Measurements from ENCODE around the gene XYLT1. TPM values are rescaled to one million over a fixed set of nuclear protein-coding genes. Genes with fewer than 3 reads are reported as not detected.

The XYLT1 gene
- total and polyA plus RNA-seq, 2 of the 8 experiments (the other 6 are each of a cell fraction or from before 2014, with no cell fraction given), result 6.6 to 25.4 TPM

GRCh38 chr16:17061326-17061725 lies 409.4 kb downstream of the XYLT1 start:
- no peak for TF ChIP-seq SAP30 (IDR thresholded peaks at IDR 0.05; ENCODE audit: insufficient read depth, insufficient replicate concordance, low read length)
- TF ChIP-seq MAFK (IDR thresholded peaks at IDR 0.05; ENCODE audit: low read depth, low read length), result no peak
- no peak for TF ChIP-seq JUND (IDR thresholded peaks at IDR 0.05; ENCODE audit: low read length)
- no peak for TF ChIP-seq SRF (IDR thresholded peaks at IDR 0.05; ENCODE audit: low read depth, low read length)
- TF ChIP-seq SP2 (IDR thresholded peaks at IDR 0.05; ENCODE audit: low read length), result no peak
- TF ChIP-seq POLR2AphosphoS5 (IDR thresholded peaks at IDR 0.05; ENCODE audit: low read depth, low read length), result no peak
- TF ChIP-seq FOSL1 (IDR thresholded peaks at IDR 0.05; ENCODE audit: insufficient read depth, low read depth, low read length), result no peak
- no peak for TF ChIP-seq YY1 (IDR thresholded peaks at IDR 0.05; ENCODE audit: low read depth, low read length)
- TF ChIP-seq SIX5 (IDR thresholded peaks at IDR 0.05; ENCODE audit: low read depth, low read length), result no peak
- TF ChIP-seq CEBPB (IDR thresholded peaks at IDR 0.05; ENCODE audit: low read depth, low read length), result no peak
- no peak for TF ChIP-seq NRF1 (IDR thresholded peaks at IDR 0.05; ENCODE audit: low read depth, low read length)
- TF ChIP-seq EZH2 (IDR thresholded peaks at IDR 0.05; ENCODE audit: low read depth, low read length, severe bottlenecking), result no peak
- TF ChIP-seq HDAC2 (IDR thresholded peaks at IDR 0.05; ENCODE audit: borderline replicate concordance in 1 of 2, low read depth in 2 of 2, low read length in 2 of 2), result no peak
- TF ChIP-seq HDAC6 (IDR thresholded peaks at IDR 0.05; ENCODE audit: low read depth, low read length), result no peak
- no peak for TF ChIP-seq CTBP2 (IDR thresholded peaks at IDR 0.05; ENCODE audit: borderline replicate concordance, insufficient read depth, insufficient read length, low read length)
- H3K9me3 ChIP-seq (ENCODE audit: insufficient read depth in 2 of 2, low read depth in 1 of 2, low read length in 1 of 2), result no peaks in the 10 kb centered on the region
- H2BK120ac ChIP-seq (replicated peaks; ENCODE audit: low read depth, low read length), result no peak overlapping the region
- no peak for FAIRE-seq
- H3K27ac ChIP-seq (ENCODE audit: low read depth, low read length), result no peak overlapping the region
- H2BK20ac ChIP-seq (ENCODE audit: low read length), result no peak overlapping the region
- H3K9ac ChIP-seq (replicated peaks in 1 of 4; ENCODE audit: extremely low read depth in 1 of 4, low read depth in 3 of 4, low read length in 3 of 4), result no peak overlapping the region
- H4K5ac ChIP-seq (ENCODE audit: insufficient read length, low read depth, low read length), result no peak overlapping the region
- H2AFZ ChIP-seq (ENCODE audit: low read length), result no peak overlapping the region
- H3K27me3 ChIP-seq (replicated peaks in 1 of 4; ENCODE audit: control insufficient read depth in 3 of 4, extremely low read depth in 1 of 4, insufficient read depth in 3 of 4, low read length in 3 of 4), result no peaks in the 10 kb centered on the region
- no peak overlapping the region for H3K18ac ChIP-seq (ENCODE audit: extremely low read depth, low read length)
- no peaks in the 10 kb centered on the region for H3K36me3 ChIP-seq (ENCODE audit: control insufficient read depth in 2 of 4, insufficient read depth in 4 of 4, low read length in 3 of 4)
- no peak for DNase-seq (ENCODE audit: low read depth in 1 of 2, low spot score in 2 of 2)
- no peak overlapping the region for H2BK5ac ChIP-seq (ENCODE audit: low read depth, low read length)
- H3K4me1 ChIP-seq (replicated peaks in 1 of 4; ENCODE audit: control insufficient read depth in 3 of 4, insufficient read depth in 4 of 4, low read length in 3 of 4), result no peaks in the 10 kb centered on the region; a peak in 1 of 7 replicates
- H2BK15ac ChIP-seq (ENCODE audit: low read length), result no peak overlapping the region
- H3K23ac ChIP-seq (ENCODE audit: insufficient read length), result no peak overlapping the region
- H3K79me1 ChIP-seq (ENCODE audit: low read depth, low read length), result no peaks in the 10 kb centered on the region
- ChIA-PET POLR2A (ENCODE audit: partially characterized antibody) (no interaction called here), CTCF (ENCODE audit: partially characterized antibody) (interaction anchor here (0.6 kb wide), 1 partner anchor 285 kb away, joined by 4 read pairs; no protein-coding TSS in a partner anchor)
- H4K20me1 ChIP-seq (replicated peaks in 1 of 2; ENCODE audit: control insufficient read depth in 1 of 2, insufficient read depth in 2 of 2, low read length in 2 of 2), result no peaks in the 10 kb centered on the region
- H3K4me3 ChIP-seq (ENCODE audit: extremely low read depth in 1 of 4, insufficient read depth in 2 of 4, low read depth in 3 of 4, low read length in 4 of 4), result no peak overlapping the region
- H3K56ac ChIP-seq (replicated peaks; ENCODE audit: insufficient read length, low read depth, low read length), result no peak overlapping the region
- WGBS, 2 experiments (ENCODE audit: extremely low coverage in 1 of 2, insufficient coverage in 1 of 2, insufficient read length in 1 of 2, insufficient replicate concordance in 2 of 2, low coverage in 1 of 2, low lambda C conversion rate in 2 of 2, missing lambda C conversion rate in 1 of 2), result 88% methylated on average over 2 of the region's 2 CpGs; no CpG with 5 or more reads in 1 of the 2 experiments
- H3K14ac ChIP-seq (ENCODE audit: insufficient read length), result no peak overlapping the region
- H3K4ac ChIP-seq (replicated peaks; ENCODE audit: insufficient read length, low read depth, low read length), result no peak overlapping the region
- H3K23me2 ChIP-seq (ENCODE audit: low read depth, low read length), result no peaks in the 10 kb centered on the region
- no peaks in the 10 kb centered on the region for H3K79me2 ChIP-seq (ENCODE audit: control insufficient read depth in 1 of 2, insufficient read depth in 2 of 2, low read length in 2 of 2)
- H2BK12ac ChIP-seq (ENCODE audit: low read depth, low read length), result no peak overlapping the region
- no peak overlapping the region for H2AK5ac ChIP-seq (ENCODE audit: low read depth, low read length)
- no peak overlapping the region for H4K91ac ChIP-seq (replicated peaks; ENCODE audit: insufficient read length, low read length)
- H3K4me2 ChIP-seq (ENCODE audit: insufficient read depth in 1 of 2, low read depth in 2 of 2, low read length in 2 of 2), result no peak overlapping the region
- H4K8ac ChIP-seq (ENCODE audit: extremely low read depth, insufficient read depth, low read length), result no peak overlapping the region

Data from H1 (cell line).